Measurements from ENCODE around the gene FAM111A. TPM values are rescaled to one million over a fixed set of nuclear protein-coding genes. Genes with fewer than 3 reads are reported as not detected.

The FAM111A gene
- total RNA-seq, 2 experiments from 2014 or later, result 154 to 167 TPM

GRCh38 chr11:59191890-59192289 lies 49.2 kb downstream of the FAM111A start:
- Mint-ChIP-seq H3K27ac (no peak overlapping the region), H3K4me3 (no peak overlapping the region), H3K27me3 (ENCODE audit: low read depth) (peaks cover 4% of the 10 kb centered on the region), H3K4me1 (ENCODE audit: low read depth) (peaks cover 5% of the 10 kb centered on the region), H3K9me3 (ENCODE audit: insufficient read depth) (no peaks in the 10 kb centered on the region), H3K36me3 (ENCODE audit: low read depth) (no peaks in the 10 kb centered on the region)
- DNase-seq (no peak), ATAC-seq (no peak)
- ChIA-PET POLR2A (no interaction called here), CTCF (interaction anchor here (1.0 to 1.4 kb wide), 3 partner anchors 10 to 14 kb away, joined by 3 read pairs; no protein-coding TSS in a partner anchor)

DNA sequence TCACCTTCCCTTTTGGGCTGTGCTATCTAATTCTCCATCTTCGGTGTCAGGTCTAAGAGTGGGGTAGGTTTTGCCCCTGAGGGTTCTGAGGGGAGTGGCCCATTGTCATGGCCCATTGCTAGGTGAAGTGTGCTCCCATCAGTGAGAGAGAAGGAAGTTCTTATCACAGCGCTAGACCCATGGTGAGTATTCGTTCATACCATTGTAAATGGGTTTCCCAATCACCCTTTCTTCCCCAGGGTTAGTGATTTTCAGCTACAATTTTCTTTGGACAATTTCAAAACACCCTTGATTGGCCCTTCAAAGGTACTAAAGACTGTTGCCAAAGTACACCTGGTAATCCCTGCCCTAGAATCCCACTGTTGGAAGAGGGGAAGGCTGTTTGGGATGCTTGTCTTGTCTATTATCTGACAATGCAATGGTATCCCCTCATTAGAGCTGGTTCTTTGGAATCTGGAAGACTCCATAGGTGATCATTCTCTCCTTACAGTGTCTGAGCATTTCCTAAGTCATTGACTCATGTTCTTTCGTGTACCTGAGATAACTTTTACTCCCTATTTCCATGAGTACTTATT lies 49.9 kb downstream of the FAM111A start:
- ATAC-seq (no peak), DNase-seq (no peak)
- no peaks in the 10 kb centered on the region for H3K9me3 Mint-ChIP-seq (ENCODE audit: insufficient read depth)
- H3K36me3 Mint-ChIP-seq (ENCODE audit: low read depth), result no peaks in the 10 kb centered on the region
- ChIA-PET CTCF (interaction anchor here (1.0 to 1.4 kb wide), 3 partner anchors 9 to 14 kb away, joined by 3 read pairs; no protein-coding TSS in a partner anchor), POLR2A (no interaction called here)
- H3K27ac Mint-ChIP-seq, result no peak overlapping the region
- H3K27me3 Mint-ChIP-seq (ENCODE audit: low read depth), result peaks cover 2% of the 10 kb centered on the region
- H3K4me3 Mint-ChIP-seq, result no peak overlapping the region
- peaks cover 5% of the 10 kb centered on the region for H3K4me1 Mint-ChIP-seq (ENCODE audit: low read depth)

GRCh38 chr11:59193587-59194130 lies 51.0 kb downstream of the FAM111A start:
- Mint-ChIP-seq H3K36me3 (ENCODE audit: low read depth) (no peaks in the 10 kb centered on the region), H3K27ac (no peak overlapping the region), H3K4me1 (ENCODE audit: low read depth) (peaks cover 5% of the 10 kb centered on the region), H3K4me3 (no peak overlapping the region), H3K9me3 (ENCODE audit: insufficient read depth) (no peaks in the 10 kb centered on the region), H3K27me3 (ENCODE audit: low read depth) (peaks cover 2% of the 10 kb centered on the region)
- POLR2A ChIA-PET, result no interaction called here
- CTCF ChIA-PET, result interaction anchor here (0.9 to 1.2 kb wide), 4 partner anchors 8 to 35 kb away, joined by 3 to 4 read pairs (median 4); no protein-coding TSS in a partner anchor
- ATAC-seq (no peak), DNase-seq (no peak)

DNA sequence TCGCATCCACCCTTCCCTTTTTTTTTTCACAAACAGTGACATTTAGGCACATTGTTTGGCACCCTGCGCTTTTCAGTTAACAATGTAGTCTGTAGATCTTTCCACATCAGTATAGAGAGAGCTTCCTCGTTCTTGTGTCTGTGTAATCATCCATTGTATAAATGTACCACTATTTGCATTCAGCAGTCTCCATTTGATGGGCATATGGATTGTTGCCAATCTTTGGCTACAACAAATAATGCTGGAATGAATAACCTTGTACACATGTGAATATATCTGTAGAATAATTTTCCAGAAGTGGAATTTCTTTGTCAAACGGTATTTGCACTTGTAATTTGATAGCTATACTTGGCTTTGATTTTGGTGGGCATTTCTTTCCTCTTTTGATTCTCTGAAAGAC lies 52.9 kb downstream of the FAM111A start:
- no peak for DNase-seq
- no peak overlapping the region for H3K27ac Mint-ChIP-seq
- ChIA-PET CTCF (interaction anchor here (1.1 kb wide), 1 partner anchor 9 kb away, joined by 8 read pairs; no protein-coding TSS in a partner anchor), POLR2A (no interaction called here)
- ATAC-seq, result no peak
- peaks cover 2% of the 10 kb centered on the region for H3K27me3 Mint-ChIP-seq (ENCODE audit: low read depth)
- no peak overlapping the region for H3K4me3 Mint-ChIP-seq
- no peaks in the 10 kb centered on the region for H3K36me3 Mint-ChIP-seq (ENCODE audit: low read depth)
- peaks cover 5% of the 10 kb centered on the region for H3K4me1 Mint-ChIP-seq (ENCODE audit: low read depth)
- H3K9me3 Mint-ChIP-seq (ENCODE audit: insufficient read depth), result no peaks in the 10 kb centered on the region

- ChIA-PET CTCF (no interaction called here), POLR2A (no interaction called here)
- peaks cover 2% of the 10 kb centered on the region for H3K27me3 Mint-ChIP-seq (ENCODE audit: low read depth)
- H3K9me3 Mint-ChIP-seq (ENCODE audit: insufficient read depth), result no peaks in the 10 kb centered on the region
- ATAC-seq, result no peak
- no peak overlapping the region for H3K4me3 Mint-ChIP-seq
- no peaks in the 10 kb centered on the region for H3K4me1 Mint-ChIP-seq (ENCODE audit: low read depth)
- no peak overlapping the region for H3K27ac Mint-ChIP-seq
- no peaks in the 10 kb centered on the region for H3K36me3 Mint-ChIP-seq (ENCODE audit: low read depth)
- no peak for DNase-seq
Observed at GRCh38 chr11:59196777-59197176, 54.1 kb downstream of the FAM111A start.

GRCh38 chr11:59197991-59198390 lies 55.3 kb downstream of the FAM111A start:
- POLR2A ChIA-PET, result no interaction called here
- no peaks in the 10 kb centered on the region for H3K36me3 Mint-ChIP-seq (ENCODE audit: low read depth)
- CTCF ChIA-PET, result interaction anchor here (0.8 to 1.8 kb wide), 3 partner anchors 9 to 224 kb away, joined by 3 to 18 read pairs (median 4); no protein-coding TSS in a partner anchor

DNA sequence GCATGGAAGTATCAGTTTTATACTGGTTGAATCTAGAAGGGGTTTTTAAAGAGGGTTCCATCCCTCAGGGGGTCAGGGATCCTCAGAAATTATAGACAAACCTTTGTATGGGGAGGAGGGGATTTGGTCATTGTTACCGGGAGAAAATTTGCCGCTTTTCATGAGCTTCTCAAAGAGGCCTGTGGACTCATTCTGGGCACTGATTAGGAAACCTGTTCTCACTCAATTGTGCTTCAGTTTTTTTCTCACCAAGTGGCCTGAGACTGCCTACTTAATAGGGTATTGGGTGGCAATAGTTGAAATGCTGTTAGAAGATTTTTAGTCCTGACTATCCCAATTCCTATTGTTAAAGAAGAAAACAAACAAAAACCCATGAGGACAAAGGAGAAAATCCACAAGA lies 56.1 kb downstream of the FAM111A start:
- POLR2A ChIA-PET, result no interaction called here
- CTCF ChIA-PET, result interaction anchor here (0.8 to 2.6 kb wide), 5 partner anchors 8 to 225 kb away, joined by 3 to 18 read pairs (median 4); partner anchors contain the start of gene DTX4
- Mint-ChIP-seq H3K9me3 (ENCODE audit: insufficient read depth) (no peaks in the 10 kb centered on the region), H3K4me3 (no peak overlapping the region), H3K4me1 (ENCODE audit: low read depth) (no peaks in the 10 kb centered on the region), H3K27me3 (ENCODE audit: low read depth) (peaks cover 2% of the 10 kb centered on the region), H3K27ac (no peak overlapping the region), H3K36me3 (ENCODE audit: low read depth) (no peaks in the 10 kb centered on the region)
- DNase-seq (no peak), ATAC-seq (no peak)

More at GRCh38 chr11:59197991-59198390, 55.3 kb downstream of the FAM111A start:
- H3K27ac Mint-ChIP-seq, result no peak overlapping the region
- no peak for ATAC-seq
- H3K9me3 Mint-ChIP-seq (ENCODE audit: insufficient read depth), result no peaks in the 10 kb centered on the region
- no peak overlapping the region for H3K4me3 Mint-ChIP-seq
- no peak for DNase-seq
- H3K4me1 Mint-ChIP-seq (ENCODE audit: low read depth), result no peaks in the 10 kb centered on the region
- peaks cover 2% of the 10 kb centered on the region for H3K27me3 Mint-ChIP-seq (ENCODE audit: low read depth)

DNA sequence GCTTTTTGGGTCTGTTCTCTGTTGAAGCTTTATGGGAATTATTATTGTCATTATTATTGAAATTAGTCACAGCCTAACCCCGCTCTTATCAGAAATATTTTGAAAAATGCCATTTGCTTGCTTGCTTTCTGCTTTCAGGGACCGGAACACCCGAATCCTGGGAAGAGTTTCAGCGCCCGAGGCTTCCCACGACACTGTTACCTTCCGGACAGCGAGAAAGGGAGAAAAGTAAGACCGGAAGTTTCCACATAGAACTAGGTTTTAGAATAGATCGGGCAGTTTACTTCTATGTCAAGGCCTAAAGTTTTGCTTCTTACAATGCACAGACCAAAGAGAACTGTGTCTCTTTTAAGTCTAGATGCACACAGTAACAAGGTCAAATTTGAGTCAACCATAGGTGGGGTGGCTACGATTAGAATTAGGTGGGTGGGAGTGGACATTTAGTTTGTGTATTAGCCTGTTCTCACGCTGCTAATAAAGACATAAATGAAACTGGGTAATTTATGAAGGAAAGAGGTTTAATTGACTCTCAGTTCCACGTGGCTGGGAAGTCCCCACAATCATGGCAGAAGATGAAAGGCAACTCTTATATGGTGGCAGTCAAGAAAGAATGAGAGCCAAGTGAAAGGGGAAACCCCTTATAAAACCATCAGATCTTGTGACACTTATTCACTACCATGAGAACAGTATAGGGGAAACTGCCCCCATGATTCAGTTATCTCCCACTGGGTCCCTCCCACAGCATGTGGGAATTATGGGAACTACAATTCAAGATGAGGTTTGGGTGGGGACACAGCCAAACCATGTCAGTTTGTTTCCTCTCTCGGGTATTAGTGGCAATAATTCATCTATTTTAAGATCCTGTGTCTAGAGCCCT lies 57.1 kb downstream of the FAM111A start:
- no peak for ATAC-seq
- DNase-seq, result no peak
- no peak overlapping the region for H3K27ac Mint-ChIP-seq
- CTCF ChIA-PET, result interaction anchor here (1.1 to 4.5 kb wide), 4 partner anchors 13 to 28 kb away, joined by 4 to 33 read pairs (median 14); partner anchors contain the start of gene DTX4
- no peaks in the 10 kb centered on the region for H3K4me1 Mint-ChIP-seq (ENCODE audit: low read depth)
- H3K27me3 Mint-ChIP-seq (ENCODE audit: low read depth), result no peaks in the 10 kb centered on the region
- no peaks in the 10 kb centered on the region for H3K9me3 Mint-ChIP-seq (ENCODE audit: insufficient read depth)
- no peaks in the 10 kb centered on the region for H3K36me3 Mint-ChIP-seq (ENCODE audit: low read depth)
- POLR2A ChIA-PET, result no interaction called here
- no peak overlapping the region for H3K4me3 Mint-ChIP-seq

- H3K27me3 Mint-ChIP-seq (ENCODE audit: low read depth), result no peaks in the 10 kb centered on the region
- no peak overlapping the region for H3K4me3 Mint-ChIP-seq
- ChIA-PET POLR2A (no interaction called here), CTCF (interaction anchor here (2.6 to 4.5 kb wide), 2 partner anchors 14 to 28 kb away, joined by 11 to 33 read pairs; partner anchors contain the start of gene DTX4)
- DNase-seq (no peak), ATAC-seq (no peak)
- no peaks in the 10 kb centered on the region for H3K36me3 Mint-ChIP-seq (ENCODE audit: low read depth)
- H3K27ac Mint-ChIP-seq, result no peak overlapping the region
- H3K4me1 Mint-ChIP-seq (ENCODE audit: low read depth), result no peaks in the 10 kb centered on the region
- no peaks in the 10 kb centered on the region for H3K9me3 Mint-ChIP-seq (ENCODE audit: insufficient read depth)
Observed at GRCh38 chr11:59200423-59200746, 57.7 kb downstream of the FAM111A start.

- ChIA-PET CTCF (interaction anchor here (0.8 to 4.5 kb wide), 6 partner anchors 9 to 30 kb away, joined by 3 to 33 read pairs (median 9); partner anchors contain the start of gene DTX4), POLR2A (no interaction called here)
- H3K4me1 Mint-ChIP-seq (ENCODE audit: low read depth), result no peaks in the 10 kb centered on the region
- ATAC-seq, result no peak
- H3K27me3 Mint-ChIP-seq (ENCODE audit: low read depth), result peaks cover 3% of the 10 kb centered on the region
- no peak overlapping the region for H3K4me3 Mint-ChIP-seq
- H3K36me3 Mint-ChIP-seq (ENCODE audit: low read depth), result no peaks in the 10 kb centered on the region
- H3K9me3 Mint-ChIP-seq (ENCODE audit: insufficient read depth), result no peaks in the 10 kb centered on the region
- no peak for DNase-seq
- H3K27ac Mint-ChIP-seq, result no peak overlapping the region
Observed at GRCh38 chr11:59201353-59201752, 58.7 kb downstream of the FAM111A start.
